ENCODE data around the gene FOXP3.
"Not testable (repeated sequence)": the region's sequence is repeated elsewhere in the genome, so short reads cannot be mapped to it uniquely, and the experiment has no call there.

FOXP3 gene

DNA sequence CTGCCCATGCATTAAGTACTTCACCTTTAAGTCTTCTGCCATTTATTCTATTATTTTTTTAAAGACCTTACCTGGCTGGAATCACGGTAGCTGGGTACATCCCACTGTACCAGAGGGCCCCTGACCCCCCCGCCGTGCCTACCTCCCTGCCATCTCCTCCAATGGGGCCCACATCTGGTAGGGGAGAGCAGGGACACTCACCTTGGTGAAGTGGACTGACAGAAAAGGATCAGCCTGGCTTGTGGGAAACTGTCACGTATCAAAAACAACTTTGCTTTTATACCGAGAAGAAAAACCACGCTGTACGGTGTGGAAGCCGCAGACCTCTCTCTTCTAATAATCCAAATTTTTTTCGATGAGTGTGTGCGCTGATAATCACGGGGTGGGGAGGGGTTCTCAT, at the start of gene FOXP3:
FOXP3 (minus strand) TSS at position 251 of the 400 bp plus-strand sequence. CDS start 6,205 bp downstream, outside the sequence.
- no peak for DNase-seq

- DNase-seq, result no peak
These were observed 47.7 kb upstream of the FOXP3 start for GRCh38 chrX:49312176-49312575.

DNA sequence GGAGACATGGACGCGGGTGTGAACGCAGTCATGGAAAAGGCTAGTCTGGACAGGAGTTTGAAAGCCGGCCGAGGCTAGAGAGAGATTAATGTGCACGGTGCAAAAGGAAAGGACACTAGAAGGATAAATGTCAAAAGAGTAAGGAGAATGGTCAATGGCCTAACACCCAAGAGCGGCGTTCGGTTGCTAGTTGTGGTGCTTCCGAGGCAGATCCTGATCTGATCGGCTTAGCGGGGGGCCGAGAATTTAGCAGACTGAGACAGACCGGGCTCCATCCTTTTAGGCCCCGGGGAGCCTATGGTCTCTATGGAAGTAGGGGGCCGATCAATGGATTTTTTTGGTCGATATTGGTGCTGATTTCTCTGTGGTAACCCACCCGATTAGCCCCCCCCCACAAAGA, 45.9 kb upstream of the FOXP3 start:
- no peak for DNase-seq

DNA sequence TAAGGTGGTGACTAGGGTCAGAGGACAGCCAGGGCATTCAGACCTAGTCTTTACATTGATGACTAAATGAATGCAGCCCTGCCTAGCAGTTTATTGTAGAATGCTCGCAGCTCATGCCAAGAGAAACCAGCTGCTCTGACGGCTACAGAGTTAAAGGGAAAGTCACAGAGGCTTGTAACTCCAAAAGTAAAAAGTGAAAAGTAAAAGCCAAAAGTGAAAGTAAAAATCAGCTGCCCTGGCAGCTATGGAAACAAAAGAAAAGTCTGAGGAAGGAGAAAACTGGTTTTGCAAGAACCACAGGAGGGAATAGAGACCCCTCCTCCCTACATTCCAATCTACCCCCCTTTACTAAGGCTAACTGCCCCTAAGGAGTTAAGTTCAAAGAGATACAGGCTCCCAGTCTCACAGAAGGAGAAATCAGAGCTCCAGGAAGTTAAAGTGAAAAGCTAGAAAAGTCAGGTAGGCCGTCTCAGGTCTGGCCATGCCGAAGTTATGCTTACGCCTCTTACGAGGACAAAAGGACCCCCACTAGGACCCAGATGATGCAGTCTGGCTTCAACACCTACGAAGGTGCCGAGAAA, 45.0 kb upstream of the FOXP3 start:
- no peak for DNase-seq

DNA sequence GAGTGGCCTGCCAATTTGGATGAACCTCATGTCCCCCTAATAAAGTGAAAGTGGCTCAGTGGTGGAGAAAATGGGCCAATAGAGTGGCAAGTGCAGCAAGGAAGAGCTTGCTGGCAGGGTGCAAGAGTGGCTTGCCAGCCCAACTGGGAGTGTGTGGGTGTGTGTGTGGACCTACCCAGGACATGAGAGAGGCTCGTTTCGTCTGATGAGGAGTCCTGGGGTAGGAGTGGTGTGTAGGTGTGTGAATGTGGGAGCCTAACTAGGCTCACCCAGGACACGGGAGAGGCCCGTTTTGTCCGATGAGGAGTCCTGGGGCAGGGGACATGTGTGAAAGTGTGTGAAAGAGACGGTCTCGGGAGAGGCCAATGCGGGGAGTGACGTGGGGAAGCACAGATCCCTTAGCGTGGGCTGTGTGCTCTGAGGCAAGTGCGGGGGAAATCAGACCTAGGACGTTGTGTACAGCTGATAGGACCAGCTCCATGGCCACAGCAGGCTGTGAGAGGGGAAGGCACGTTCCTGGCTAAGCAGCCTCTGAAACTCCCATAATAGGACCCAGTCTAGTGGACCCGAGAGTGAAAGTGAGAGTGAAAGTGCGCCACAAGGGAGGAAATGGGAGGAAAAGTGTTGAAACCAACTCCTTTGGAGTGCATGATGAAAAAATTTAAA, 44.2 kb upstream of the FOXP3 start:
- DNase-seq, result no peak

- not testable (repeated sequence) for DNase-seq
These were observed 43.3 kb upstream of the FOXP3 start for GRCh38 chrX:49307775-49308174.

DNA sequence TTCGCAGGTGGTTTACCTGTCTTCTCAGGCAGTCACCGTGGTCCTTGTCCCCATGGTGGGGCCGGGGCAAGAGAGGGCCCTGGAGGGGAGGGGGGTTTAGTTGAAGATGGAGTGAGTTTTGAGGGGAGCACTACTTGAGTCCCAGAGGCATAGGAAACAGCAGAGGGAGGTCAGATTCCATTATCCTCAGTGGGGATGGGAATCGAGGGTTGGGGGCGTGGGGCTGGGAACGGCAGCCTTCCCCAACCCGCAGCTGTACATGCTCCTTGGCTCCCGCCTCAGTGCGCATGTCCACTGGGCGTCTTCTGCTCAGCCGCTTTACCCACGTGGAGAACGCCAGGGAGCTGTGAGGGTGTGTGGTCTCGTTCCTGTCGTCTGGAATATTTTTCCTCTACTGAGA, 38.8 kb upstream of the FOXP3 start, which contains the start of gene GAGE10:
GAGE10 (plus strand) TSS at position 301 of the 400 bp plus-strand sequence. CDS start 1,214 bp downstream, outside the sequence.
- DNase-seq, result no peak

- DNase-seq, result no peak
These were observed 36.2 kb upstream of the FOXP3 start for GRCh38 chrX:49300703-49301102.

DNA sequence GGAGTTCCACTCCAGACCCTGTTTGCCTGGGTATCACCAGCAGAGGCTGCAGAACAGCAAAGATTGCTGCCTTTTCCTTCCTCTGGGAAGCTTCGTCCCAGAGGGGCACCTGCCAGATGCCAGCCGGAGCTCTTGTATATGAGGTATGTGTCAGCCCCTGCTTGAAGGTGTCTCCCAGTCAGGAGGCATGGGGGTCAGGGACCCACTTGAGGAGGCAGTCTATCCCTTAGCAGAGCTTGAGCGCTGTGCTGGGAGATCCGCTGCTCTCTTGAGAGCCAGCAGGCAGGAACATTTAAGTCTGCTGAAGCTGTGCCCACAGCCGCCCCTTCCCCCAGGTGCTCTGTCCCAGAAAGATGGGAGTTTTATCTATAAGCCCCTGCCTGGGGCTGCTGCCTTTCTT, 34.8 kb upstream of the FOXP3 start:
- not testable (repeated sequence) for DNase-seq

- DNase-seq, result no peak
These were observed 28.2 kb upstream of the FOXP3 start for GRCh38 chrX:49292400-49293362.

- DNase-seq, result no peak
These were observed 27.3 kb upstream of the FOXP3 start for GRCh38 chrX:49291615-49292337.

DNA sequence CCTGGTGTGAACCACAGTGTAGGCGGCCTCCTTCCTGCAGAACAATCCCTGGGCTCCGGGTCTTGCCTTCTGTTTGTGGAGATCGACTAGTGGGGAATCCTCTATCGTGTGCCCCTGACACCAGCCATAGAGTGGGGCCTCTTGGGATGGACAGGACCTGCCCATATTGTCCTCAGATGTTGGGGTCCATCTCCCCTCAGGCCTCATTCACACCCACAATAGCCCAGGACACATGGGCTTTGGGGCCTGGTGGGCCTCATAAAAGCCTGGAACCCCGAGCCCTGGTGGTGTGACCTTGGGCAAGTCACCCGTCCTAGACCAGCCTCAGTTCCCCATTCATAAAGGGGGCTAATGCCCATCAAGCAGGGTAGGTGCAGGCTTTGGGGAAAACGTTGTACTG, 25.7 kb upstream of the FOXP3 start:
- DNase-seq, result no peak

DNA sequence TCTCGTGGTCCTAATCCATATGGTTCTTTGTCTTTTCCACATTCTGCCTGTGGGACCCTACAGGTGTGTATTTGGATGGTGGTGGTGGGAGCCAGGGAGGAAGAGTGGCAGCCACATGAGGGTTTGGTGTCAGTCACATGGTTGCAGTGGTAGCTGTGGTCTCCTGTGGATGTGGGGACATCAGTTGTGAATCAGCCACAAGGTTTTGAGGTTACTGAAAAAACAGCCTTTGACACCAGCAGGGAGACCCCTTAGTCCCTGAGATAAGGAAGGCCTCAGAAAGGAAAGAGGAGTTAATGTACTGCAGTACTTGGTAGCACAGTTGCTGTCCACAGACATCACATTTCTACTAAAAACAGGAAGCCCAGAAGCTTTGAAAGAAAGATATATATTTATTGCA, 23.2 kb upstream of the FOXP3 start:
- DNase-seq, result no peak

GRCh38 chrX:49286581-49286980, 22.1 kb upstream of the FOXP3 start:
- DNase-seq, result no peak

DNA sequence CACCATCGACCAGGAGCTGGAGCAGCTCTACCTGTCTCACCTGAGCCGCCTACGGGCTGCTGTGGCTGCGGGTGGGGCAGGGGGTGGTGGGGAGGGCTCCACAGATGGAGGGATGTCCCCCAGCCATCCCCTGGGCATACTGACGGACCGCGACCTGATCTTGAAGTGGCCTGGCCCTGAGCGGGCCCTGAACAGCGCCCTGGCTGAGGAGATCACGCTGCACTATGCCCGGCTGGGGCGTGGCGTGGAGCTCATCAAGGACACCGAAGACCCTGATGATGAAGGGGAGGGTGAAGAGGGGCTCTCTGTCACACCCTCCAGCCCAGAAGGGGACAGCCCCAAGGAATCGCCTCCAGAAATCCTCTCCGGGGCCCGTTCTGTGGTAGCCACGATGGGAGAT, 21.6 kb upstream of the FOXP3 start:
- no peak for DNase-seq

GRCh38 chrX:49284212-49284611, 19.7 kb upstream of the FOXP3 start:
- DNase-seq, result no peak

DNA sequence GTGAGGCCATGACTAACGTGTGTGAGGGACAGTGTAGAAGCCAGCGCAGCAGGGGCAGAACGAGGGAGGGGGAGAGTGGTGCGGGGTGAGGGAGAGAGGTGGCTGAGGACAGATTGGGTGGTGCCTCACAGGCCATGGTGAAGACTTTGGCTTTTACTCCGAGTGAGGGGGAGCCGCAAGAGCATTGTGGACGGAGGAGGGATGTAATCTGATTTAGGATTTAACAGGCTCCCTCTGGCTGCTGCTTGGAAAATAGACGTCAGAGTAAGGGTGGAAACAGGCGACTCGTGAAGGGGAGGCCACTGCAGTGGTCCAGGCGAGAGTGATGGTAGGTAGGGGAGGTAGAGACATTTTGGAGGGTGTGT, 18.1 kb upstream of the FOXP3 start:
- no peak for DNase-seq

GRCh38 chrX:49278081-49278480, 13.6 kb upstream of the FOXP3 start:
- no peak for DNase-seq

GRCh38 chrX:49277535-49277830, 13.0 kb upstream of the FOXP3 start:
- DNase-seq, result no peak

- no peak for DNase-seq
These were observed 12.4 kb upstream of the FOXP3 start for GRCh38 chrX:49276671-49277534.

GRCh38 chrX:49276207-49276606, 11.7 kb upstream of the FOXP3 start:
- DNase-seq, result no peak

GRCh38 chrX:49273181-49273727, 8.7 kb upstream of the FOXP3 start:
- no peak for DNase-seq
